Parathyroid adenoma (tissue), 2 donors: ENCODE data around the gene INPP5A.

Experiments used
- H2AFZ ChIP-seq: fragments of 300-600 bp; sonication (generic); one replicate; pipeline ENCODE4 v1.7.0; 2017; ENCODE audit warnings: antibody characterized with exemption, mild to moderate bottlenecking
- H3K27ac ChIP-seq: fragments of 300-600 bp; sonication (generic); one replicate; pipeline ENCODE4 v1.7.0; 2017
- H3K27me3 ChIP-seq: fragments of 300-600 bp; sonication (generic); one replicate; pipeline ENCODE4 v1.7.0; 2017; ENCODE audit warnings: low read length; ENCODE audit not compliant: control insufficient read depth, insufficient read depth
- H3K36me3 ChIP-seq: fragments of 300-600 bp; sonication (generic); one replicate; pipeline ENCODE4 v1.7.0; 2017; ENCODE audit warnings: low read length; ENCODE audit not compliant: control insufficient read depth, insufficient read depth
- H3K4me1 ChIP-seq: fragments of 300-600 bp; sonication (generic); one replicate; pipeline ENCODE4 v1.7.0; 2017; ENCODE audit warnings: control low read depth
- H3K4me2 ChIP-seq: fragments of 300-600 bp; sonication (generic); one replicate; pipeline ENCODE4 v1.7.0; 2017; ENCODE audit warnings: low read length
- H3K4me3 ChIP-seq: fragments of 300-600 bp; sonication (generic); one replicate; pipeline ENCODE4 v1.7.0; 2017; ENCODE audit warnings: low read depth, low read length
- H3K79me2 ChIP-seq: fragments of 300-600 bp; sonication (generic); one replicate; pipeline ENCODE4 v1.7.0; 2017; ENCODE audit warnings: control low read depth
- H3K9ac ChIP-seq: fragments of 300-600 bp; sonication (generic); one replicate; pipeline ENCODE4 v1.7.0; 2017; ENCODE audit warnings: mild to moderate bottlenecking
- H3K9me3 ChIP-seq: fragments of 300-600 bp; sonication (generic); one replicate; pipeline ENCODE4 v1.7.0; 2017; ENCODE audit warnings: low read length; ENCODE audit not compliant: control insufficient read depth
- TF ChIP-seq, protein P1 (sequence below): fragments of 300-600 bp; sonication (generic); IDR thresholded peaks from one replicate; pipeline ENCODE4 v1.7.0; 2017; ENCODE audit warnings: antibody characterized with exemption, mild to moderate bottlenecking
- donor health status: primary hyperparathyroidism.

INPP5A gene

GRCh38 chr10:132564690-132565089, 27.1 kb downstream of the INPP5A start:
- H3K79me2 ChIP-seq: peaks cover 48% of the 10 kb centered on the region
- H3K36me3 ChIP-seq: no peaks in the 10 kb centered on the region
- H3K4me1 ChIP-seq: no peaks in the 10 kb centered on the region
- no peak overlapping the region for H2AFZ ChIP-seq
- H3K4me2 ChIP-seq: no peak overlapping the region
- no peak overlapping the region for H3K9ac ChIP-seq
- no peaks in the 10 kb centered on the region for H3K27me3 ChIP-seq
- TF ChIP-seq, protein P1, sequence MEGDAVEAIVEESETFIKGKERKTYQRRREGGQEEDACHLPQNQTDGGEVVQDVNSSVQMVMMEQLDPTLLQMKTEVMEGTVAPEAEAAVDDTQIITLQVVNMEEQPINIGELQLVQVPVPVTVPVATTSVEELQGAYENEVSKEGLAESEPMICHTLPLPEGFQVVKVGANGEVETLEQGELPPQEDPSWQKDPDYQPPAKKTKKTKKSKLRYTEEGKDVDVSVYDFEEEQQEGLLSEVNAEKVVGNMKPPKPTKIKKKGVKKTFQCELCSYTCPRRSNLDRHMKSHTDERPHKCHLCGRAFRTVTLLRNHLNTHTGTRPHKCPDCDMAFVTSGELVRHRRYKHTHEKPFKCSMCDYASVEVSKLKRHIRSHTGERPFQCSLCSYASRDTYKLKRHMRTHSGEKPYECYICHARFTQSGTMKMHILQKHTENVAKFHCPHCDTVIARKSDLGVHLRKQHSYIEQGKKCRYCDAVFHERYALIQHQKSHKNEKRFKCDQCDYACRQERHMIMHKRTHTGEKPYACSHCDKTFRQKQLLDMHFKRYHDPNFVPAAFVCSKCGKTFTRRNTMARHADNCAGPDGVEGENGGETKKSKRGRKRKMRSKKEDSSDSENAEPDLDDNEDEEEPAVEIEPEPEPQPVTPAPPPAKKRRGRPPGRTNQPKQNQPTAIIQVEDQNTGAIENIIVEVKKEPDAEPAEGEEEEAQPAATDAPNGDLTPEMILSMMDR: no peak
- no peak overlapping the region for H3K4me3 ChIP-seq
- no peaks in the 10 kb centered on the region for H3K9me3 ChIP-seq
- H3K27ac ChIP-seq: no peak overlapping the region

DNA sequence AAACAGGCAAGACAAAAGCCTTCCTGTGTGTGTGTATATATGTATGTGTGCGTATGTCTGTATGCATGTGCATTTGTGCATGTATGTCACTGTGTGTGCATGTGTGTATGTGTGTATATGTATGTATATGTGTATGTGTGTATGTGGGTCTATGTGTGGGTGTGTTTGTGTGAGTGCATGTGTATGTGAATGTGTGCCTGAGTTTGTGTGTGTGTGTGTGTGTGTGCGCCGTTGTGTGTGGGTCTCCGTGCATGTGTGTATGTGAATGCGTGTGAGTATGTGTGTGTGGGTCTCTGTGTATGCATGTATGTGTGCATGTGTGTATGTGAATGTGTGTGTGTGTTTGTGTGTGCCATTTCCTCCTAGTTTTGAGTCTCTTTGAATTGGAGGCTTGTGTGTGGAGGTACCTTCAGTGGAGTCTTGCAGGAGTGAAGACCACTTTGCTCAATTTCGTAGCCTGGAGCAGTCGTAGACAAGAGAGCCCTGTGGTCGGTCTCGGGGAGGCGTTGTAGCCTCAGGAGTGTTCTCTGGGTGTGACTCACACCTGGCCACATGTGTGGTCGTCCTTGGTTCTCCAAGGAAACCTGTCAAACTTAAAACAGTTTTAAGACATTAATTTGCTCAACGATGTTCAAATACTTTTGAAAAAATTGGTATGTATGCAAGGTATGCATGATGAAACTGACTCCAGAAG, 28.1 kb downstream of the INPP5A start:
- Histone ChIP-seq H3K27ac (no peak overlapping the region), H3K4me3 (no peak overlapping the region), H3K4me2 (no peak overlapping the region), H3K9ac (no peak overlapping the region), H3K9me3 (no peaks in the 10 kb centered on the region), H3K36me3 (no peaks in the 10 kb centered on the region), H3K4me1 (no peaks in the 10 kb centered on the region), H3K27me3 (no peaks in the 10 kb centered on the region), H3K79me2 (peaks cover 54% of the 10 kb centered on the region), H2AFZ (no peak overlapping the region)
- TF ChIP-seq, protein P1: no peak

- Histone ChIP-seq H3K4me1 (peaks cover 7% of the 10 kb centered on the region), H2AFZ (no peak overlapping the region), H3K27me3 (no peaks in the 10 kb centered on the region), H3K9ac (no peak overlapping the region), H3K4me2 (no peak overlapping the region), H3K27ac (no peak overlapping the region), H3K36me3 (no peaks in the 10 kb centered on the region), H3K4me3 (no peak overlapping the region), H3K9me3 (no peaks in the 10 kb centered on the region), H3K79me2 (peaks cover 54% of the 10 kb centered on the region)
- TF ChIP-seq, protein P1: no peak
Measured at GRCh38 chr10:132566892-132567291, 29.3 kb downstream of the INPP5A start.

GRCh38 chr10:132570265-132570664, 32.7 kb downstream of the INPP5A start:
- Histone ChIP-seq H3K9me3 (no peaks in the 10 kb centered on the region), H3K4me2 (no peak overlapping the region), H3K36me3 (no peaks in the 10 kb centered on the region), H3K4me1 (peaks cover 7% of the 10 kb centered on the region), H2AFZ (no peak overlapping the region), H3K27me3 (no peaks in the 10 kb centered on the region), H3K79me2 (peaks cover 39% of the 10 kb centered on the region), H3K27ac (no peak overlapping the region), H3K9ac (no peak overlapping the region), H3K4me3 (no peak overlapping the region)
- TF ChIP-seq, protein P1: no peak
